Stimulated activated CD4-positive, alpha-beta T cell treated with anti-CD3 and anti-CD28 coated beads, TNF-alpha, amount 100 ng/mL, for 1 hour (primary cell): Measurements from ENCODE around the gene CYP4F12.

Experiments used
- DNase-seq, 3 donors: peaks; one replicate each; pipeline ENCODE4 v3.0.0-alpha.2; 2020; ENCODE audit warnings: low read depth in 3 of 3, low spot score in 1 of 3

The CYP4F12 gene

DNA sequence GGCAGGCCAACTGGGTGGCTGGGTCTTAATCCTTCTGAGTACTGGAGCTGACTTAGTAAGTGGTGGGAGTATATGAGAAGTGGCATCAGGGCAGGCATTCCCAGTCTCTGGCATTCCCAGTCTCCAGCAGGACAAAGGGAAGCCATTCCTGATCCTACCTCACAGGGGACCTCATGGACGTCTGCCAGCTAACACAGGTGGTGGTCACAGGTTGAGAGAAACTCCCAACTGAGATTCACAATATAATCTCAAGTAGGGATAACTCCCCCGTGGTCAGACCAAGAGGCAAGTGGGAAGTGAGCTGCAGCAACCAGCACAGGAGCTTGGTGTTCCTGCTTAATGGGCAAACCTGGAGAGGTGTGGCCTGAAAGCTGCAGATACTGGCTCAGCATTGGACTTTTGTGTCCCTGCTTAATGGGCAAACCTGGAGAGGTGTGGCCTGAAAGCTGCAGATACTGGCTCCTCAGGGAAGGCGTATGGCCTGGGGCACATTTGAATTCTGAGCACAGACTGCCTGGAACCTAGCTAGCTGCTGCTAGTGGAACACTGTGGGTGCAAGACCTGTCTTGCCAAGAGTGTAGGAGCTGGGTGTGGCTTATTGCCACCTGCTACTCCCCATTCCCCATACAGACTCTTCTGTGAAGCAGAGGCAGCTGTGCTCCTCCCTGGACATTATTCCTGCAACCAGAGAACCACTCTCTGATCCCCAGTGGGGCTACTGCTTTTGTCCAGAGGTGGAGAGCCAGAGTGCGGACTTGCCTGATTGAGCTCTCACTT, 29.1 kb downstream of the CYP4F12 start:
- no peak for DNase-seq

DNA sequence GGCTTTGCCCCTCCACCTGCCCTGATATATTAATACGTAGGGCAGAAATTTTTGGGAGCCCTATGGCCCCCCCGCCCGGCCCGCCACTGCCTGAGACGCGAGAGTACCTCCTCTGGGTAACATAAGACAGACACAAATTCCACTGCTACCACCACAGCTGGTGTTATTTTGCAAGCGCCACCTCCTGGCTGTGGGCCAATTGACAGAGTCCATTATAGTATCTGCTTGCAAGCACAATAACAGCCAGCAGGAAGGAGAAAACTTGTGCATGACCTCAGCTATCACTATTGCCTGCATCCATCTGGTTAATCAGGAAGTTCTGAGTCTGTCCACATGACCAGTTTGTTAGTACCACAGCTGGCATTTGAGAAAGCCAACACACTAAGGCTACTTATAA, 29.6 kb downstream of the CYP4F12 start:
- DNase-seq: no peak

DNA sequence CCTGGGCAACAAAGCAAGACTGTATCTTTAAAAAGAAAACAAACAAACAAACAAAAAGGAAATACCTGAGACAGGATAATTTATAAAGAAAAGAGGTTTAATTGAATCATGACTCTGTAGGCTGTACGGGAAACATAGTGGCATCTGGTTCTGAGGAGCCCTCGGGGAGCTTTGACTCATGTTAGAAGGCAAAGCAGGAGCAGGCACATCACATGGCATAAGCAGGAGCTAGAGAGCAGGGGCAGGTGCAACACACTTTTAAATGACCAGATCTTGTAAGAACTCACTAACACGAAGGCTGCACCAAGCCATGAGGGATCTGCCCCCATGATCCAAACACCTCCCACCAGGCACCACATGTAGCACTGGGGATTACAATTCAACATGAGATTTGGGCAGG, 41.8 kb downstream of the CYP4F12 start:
- no peak for DNase-seq

DNA sequence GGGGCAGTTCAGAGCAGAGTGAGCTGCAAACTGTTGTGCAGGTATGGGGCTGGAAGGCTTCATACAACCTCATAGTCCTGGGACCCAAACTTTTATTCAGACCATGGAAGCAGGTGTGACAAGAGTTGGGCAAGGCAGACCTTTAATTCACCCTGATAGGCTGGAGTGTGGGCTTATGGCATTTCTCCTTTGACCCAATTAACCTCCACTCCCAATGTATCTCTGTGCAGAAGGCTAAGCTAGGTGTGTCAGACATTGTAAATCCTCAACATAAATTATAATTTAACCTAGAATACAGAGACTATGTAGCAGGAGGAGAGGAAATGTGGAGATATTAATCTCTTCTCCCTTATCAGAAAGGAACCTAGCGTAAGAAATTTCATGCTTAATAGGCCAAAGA, 42.8 kb downstream of the CYP4F12 start:
- DNase-seq: no peak

DNA sequence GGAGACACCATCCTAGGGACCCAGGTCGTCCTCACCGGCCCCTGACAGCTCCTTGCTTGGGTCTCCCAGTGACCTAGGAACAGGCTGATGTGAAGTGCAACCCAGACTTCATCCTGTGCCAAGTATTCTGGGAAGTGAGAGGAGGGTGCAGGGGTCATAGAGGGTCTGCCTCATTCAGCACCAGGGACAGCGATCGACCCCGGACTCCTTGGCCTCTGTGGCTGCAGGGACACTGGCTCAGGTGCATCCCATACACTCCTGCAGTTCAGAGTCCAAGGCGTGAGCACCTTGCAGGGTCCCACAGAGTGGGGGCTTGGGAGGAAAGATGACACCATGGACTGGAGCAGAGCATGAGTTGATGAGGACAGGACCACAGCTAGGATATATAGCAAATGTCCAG, 44.9 kb downstream of the CYP4F12 start:
- DNase-seq: no peak

DNA sequence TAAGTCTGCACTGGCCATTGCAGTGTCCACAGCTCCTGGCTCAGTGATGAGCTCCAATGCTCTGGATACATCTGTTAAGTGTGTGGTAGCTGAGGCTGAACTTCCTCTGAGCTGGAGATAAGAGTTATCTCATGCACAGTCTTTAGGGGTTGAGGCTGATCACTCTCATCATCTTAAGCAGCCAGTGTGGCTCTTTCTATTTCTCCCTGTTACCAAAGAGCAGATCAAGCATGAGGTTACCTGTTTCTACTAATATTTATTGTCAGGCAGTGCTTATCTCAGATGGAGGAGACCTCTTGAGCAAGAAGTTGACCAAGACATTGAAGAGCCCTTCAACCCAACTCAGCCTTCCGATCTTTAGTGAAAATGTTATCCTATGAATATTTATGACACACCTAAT, 48.4 kb downstream of the CYP4F12 start:
- no peak for DNase-seq

DNA sequence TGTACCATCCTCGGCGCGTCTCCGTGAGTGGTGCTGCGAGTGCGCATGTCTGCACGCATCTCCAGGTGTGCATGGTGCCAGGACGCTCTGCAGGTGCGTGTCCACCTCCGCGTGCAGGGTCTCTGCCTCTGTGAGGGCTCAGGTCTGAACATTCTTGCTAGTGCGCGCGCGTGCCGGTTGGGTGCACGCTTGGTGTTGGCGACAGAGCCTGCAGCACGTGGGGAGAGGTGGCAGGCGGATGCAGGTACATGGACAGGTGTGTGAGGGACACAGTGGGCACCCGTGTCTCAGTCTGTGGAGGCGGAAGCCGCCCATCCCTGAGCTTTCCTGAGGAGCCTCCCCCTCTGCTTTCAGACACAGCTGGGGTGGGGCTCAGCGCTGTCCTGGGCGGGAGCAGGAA, 50.1 kb downstream of the CYP4F12 start:
- no peak for DNase-seq

DNA sequence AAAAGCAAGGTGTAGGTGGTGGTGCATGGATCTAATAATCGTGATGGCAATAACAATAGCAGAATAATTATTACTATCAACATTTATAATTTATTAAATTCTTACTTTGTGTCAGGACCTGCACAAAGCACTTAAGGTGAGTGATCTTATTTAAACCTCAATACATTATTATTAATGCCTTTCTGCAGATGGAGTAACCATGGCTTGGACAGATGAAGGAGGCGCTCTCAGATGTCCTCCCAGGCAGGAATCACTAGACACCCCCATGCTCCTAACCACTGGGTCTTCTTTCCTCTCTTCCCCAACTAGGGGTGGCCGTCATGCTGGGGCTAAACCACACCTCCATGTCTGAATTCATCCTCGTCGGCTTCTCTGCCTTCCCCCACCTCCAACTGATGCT, 54.8 kb downstream of the CYP4F12 start, which contains the start of gene OR10H2:
Gene OR10H2, plus strand, starts transcription at position 301 of the 400 bp plus-strand sequence. Its CDS starts 20 bp downstream, at position 321.
- no peak for DNase-seq

DNA sequence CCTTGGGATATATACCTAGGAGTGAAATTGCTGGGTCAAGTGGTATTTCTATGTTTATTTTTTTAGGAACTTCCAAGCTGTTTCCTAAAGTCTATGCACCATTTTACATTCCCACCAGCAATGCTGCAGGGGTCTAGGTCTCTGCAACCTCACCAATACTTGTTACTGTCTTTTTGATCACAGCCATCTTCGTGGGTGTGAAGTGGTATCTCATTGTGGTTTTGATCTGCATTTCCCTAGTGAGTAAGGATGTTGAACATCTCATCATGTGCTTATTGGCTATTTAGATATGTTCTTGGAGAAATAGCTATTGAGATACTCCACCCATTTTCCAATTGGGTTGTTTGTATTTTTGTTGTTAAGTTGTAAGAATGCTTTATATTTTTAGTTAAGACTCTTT, 57.7 kb downstream of the CYP4F12 start:
- DNase-seq: no peak

DNA sequence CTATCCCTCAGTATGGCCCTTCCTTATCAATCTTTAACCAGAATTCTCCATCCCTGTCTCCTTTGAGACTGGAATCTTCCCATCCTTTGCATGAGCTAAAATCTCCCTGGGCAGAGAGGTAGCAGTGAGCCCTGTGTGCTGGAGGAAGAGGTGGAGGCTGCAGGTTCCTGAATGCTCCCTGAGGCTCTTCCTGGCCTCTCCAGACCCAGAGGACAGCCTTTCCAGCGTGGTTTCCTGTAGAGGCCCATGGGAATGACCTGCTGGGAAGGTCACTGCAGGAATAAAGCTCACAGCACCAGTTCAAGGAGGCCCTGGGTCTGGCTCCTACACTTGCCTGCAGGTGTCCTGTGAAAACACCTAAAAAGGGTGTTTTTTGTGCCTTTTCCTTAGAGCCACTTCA, 59.5 kb downstream of the CYP4F12 start:
- no peak for DNase-seq

DNA sequence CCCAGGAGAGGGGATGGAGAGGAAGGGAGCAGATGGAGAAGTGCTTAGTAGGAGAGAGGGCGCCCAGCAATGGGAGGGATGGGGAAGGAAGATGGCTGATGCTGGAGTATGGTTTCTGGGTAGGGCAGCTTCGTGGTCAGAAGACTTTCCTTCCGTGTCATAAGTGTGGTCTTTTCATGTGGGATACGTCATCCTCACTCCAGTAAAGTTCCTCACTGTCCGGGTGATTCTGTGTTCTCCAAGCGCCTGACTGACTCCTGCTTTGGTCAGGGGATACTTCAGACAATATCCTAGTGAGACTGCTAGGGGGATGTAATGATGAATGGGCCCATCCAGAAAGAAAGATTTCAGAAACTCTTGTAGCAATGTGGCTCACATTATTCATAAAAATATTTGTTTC, 61.0 kb downstream of the CYP4F12 start:
- DNase-seq: no peak

DNA sequence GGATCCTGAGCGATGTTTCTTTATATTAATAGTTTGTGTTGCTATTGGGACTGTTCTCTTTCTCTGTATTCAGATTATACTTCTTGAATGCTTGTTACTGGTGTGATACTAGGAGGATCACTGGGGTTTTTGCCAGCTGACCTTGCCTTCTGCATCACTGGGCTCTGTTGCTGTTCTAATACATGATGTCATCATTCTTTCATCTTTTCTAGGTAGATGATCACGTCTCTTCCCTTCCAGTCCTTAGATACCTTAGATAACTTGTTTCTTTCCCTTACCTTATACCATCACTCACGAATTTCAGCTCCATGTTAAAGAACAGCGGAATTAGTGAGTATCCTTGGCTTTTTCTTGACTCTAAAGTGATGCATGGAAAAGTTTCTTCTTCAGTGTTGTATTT, 64.8 kb downstream of the CYP4F12 start, which contains the start of gene OR10H3:
Gene OR10H3, plus strand, starts transcription at position 264 of the 400 bp plus-strand sequence. CDS start 3,408 bp downstream, outside the sequence.
- no peak for DNase-seq

DNA sequence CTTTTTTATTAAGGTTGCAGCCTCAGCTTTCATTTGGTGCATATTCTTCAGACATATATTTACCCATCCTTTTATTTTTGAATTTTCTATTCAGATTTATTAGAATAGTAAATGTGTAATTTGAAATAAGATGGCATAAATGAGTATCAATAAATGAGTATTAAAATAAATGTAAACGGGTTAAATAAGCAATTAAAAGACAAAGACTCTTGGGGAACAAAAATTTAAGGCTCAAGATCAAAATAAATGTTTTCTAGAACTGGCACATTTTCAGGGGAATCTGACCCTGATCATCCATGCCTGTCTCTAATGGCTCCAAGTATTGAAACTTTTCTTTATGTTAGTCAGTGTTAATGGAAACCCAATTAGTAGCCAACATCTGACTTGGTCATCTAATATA, 67.9 kb downstream of the CYP4F12 start:
- DNase-seq: no peak
